GM23248 (cell line): ENCODE measurements around the gene GAGE12F. TPM values are rescaled to one million over a fixed set of nuclear protein-coding genes. Genes with fewer than 3 reads are reported as not detected.
"Not testable (repeated sequence)": the region's sequence is repeated elsewhere in the genome, so short reads cannot be mapped to it uniquely, and the experiment has no call there.

Experiments used
- DNase-seq: peaks from one replicate; pipeline ENCODE4 v3.0.0-alpha.2; 2015
- H2AFZ ChIP-seq: fragments of 200-600 bp; sonication (generic); 2 replicates; pipeline ENCODE4 v1.6.1; 2016; ENCODE audit warnings: antibody characterized with exemption
- H3F3A ChIP-seq: fragments of 200-600 bp; sonication (generic); 2 replicates; pipeline ENCODE4 v1.6.1; 2016; ENCODE audit warnings: mild to moderate bottlenecking, antibody characterized with exemption, mixed run types; ENCODE audit not compliant: insufficient read depth
- H3K27ac ChIP-seq: fragments of 200-600 bp; sonication (generic); 2 replicates; pipeline ENCODE4 v1.5.1; 2016; ENCODE audit warnings: mild to moderate bottlenecking
- H3K27me3 ChIP-seq: fragments of 200-600 bp; sonication (generic); replicated peaks from 2 replicates; pipeline ENCODE4 v1.6.1; 2016; ENCODE audit warnings: mild to moderate bottlenecking; ENCODE audit not compliant: insufficient read depth
- H3K36me3 ChIP-seq: fragments of 200-600 bp; sonication (generic); 2 replicates; pipeline ENCODE4 v1.6.1; 2016; ENCODE audit warnings: low read depth, mild to moderate bottlenecking
- H3K4me1 ChIP-seq: fragments of 200-600 bp; sonication (generic); 2 replicates; pipeline ENCODE4 v1.6.1; 2016; ENCODE audit warnings: mild to moderate bottlenecking; ENCODE audit not compliant: insufficient read depth
- H3K4me2 ChIP-seq: fragments of 200-600 bp; sonication (generic); one replicate; pipeline ENCODE4 v1.6.1; 2016; ENCODE audit warnings: mild to moderate bottlenecking; ENCODE audit not compliant: unreplicated experiment
- H3K4me3 ChIP-seq: fragments of 200-600 bp; sonication (generic); 2 replicates; pipeline ENCODE4 v1.5.1; 2016; ENCODE audit warnings: mild to moderate bottlenecking
- H3K79me2 ChIP-seq: fragments of 200-600 bp; sonication (generic); 2 replicates; pipeline ENCODE4 v1.6.1; 2016; ENCODE audit warnings: mild to moderate bottlenecking; ENCODE audit not compliant: insufficient read depth
- H3K9ac ChIP-seq: fragments of 200-600 bp; sonication (generic); 2 replicates; pipeline ENCODE4 v1.6.1; 2016; ENCODE audit warnings: mild to moderate bottlenecking
- H3K9me2 ChIP-seq: fragments of 200-600 bp; sonication (generic); 2 replicates; pipeline ENCODE4 v1.6.1; 2016; ENCODE audit warnings: mixed run types, mild to moderate bottlenecking, moderate library complexity; ENCODE audit not compliant: insufficient read depth
- H3K9me3 ChIP-seq: fragments of 200-600 bp; sonication (generic); one replicate; pipeline ENCODE4 v1.6.1; 2017; ENCODE audit warnings: low read depth
- H4K20me1 ChIP-seq: fragments of 200-600 bp; sonication (generic); 2 replicates; pipeline ENCODE4 v1.6.0; 2016; ENCODE audit not compliant: insufficient read depth
- whole genome bisulfite sequencing, 2 experiments: methylation state at CpG; one replicate each; pipeline ENCODE4 v1.1.6; 2015 to 2017; ENCODE audit warnings: low lambda C conversion rate in 2 of 2, low coverage in 1 of 2; ENCODE audit errors: missing lambda C conversion rate in 2 of 2; 5-methylcytosine and 5-hydroxymethylcytosine counted together
- in situ Hi-C: fragments of 300-500 bp; cut with MboI; formaldehyde crosslinking; loops from 2 replicates; pipeline ENCODE4 v1.15.0; 2020
- polyA plus RNA-seq: library from polyadenylated mRNA; unstranded; fragments of >200 nt; fragmentation: Nextera tagmentation; extraction: Ambion mirVana; gene quantifications from 2 replicates; pipeline ENCODE4 v1.2.1, GENCODE V29; 2016
- total RNA-seq: library from RNA; depleted of rRNA; stranded (reverse); fragments of >200 nt; shearing (Covaris generic); gene quantifications from 2 replicates; pipeline ENCODE4 v1.2.3, GENCODE V29; 2014; rRNA removed

The GAGE12F gene
- total RNA-seq (not detected in 2 replicates), polyA plus RNA-seq (not detected in 2 replicates)

- H3K4me2 ChIP-seq, H3F3A ChIP-seq, H3K79me2 ChIP-seq, H3K27me3 ChIP-seq, in situ Hi-C loops, H3K36me3 ChIP-seq, H3K9ac ChIP-seq, H2AFZ ChIP-seq, H3K4me3 ChIP-seq, H3K4me1 ChIP-seq, H3K9me3 ChIP-seq, H3K27ac ChIP-seq, DNase-seq, H3K9me2 ChIP-seq, H4K20me1 ChIP-seq: not testable (repeated sequence)
- no CpG with 5 or more reads among the region's 16 CpGs for WGBS, 2 experiments
Measured at GRCh38 chrX:49560542-49560941, at the start of gene GAGE12F. Gene GAGE12F, plus strand, starts transcription at chrX:49560842. Its CDS starts 1,155 bp downstream, at chrX:49561997.

GRCh38 chrX:49531877-49532276 lies 28.8 kb upstream of the GAGE12F start, which contains the start of gene GAGE12C:
Gene GAGE12C, plus strand, starts transcription at chrX:49532177. Its CDS starts 1,155 bp downstream, at chrX:49533332.
- DNase-seq, H3K4me3 ChIP-seq, H3K27me3 ChIP-seq, H3F3A ChIP-seq, H3K4me1 ChIP-seq, H3K9me3 ChIP-seq, H3K9me2 ChIP-seq, in situ Hi-C loops, H3K36me3 ChIP-seq, H3K9ac ChIP-seq, H3K4me2 ChIP-seq, H3K79me2 ChIP-seq, H4K20me1 ChIP-seq, H3K27ac ChIP-seq, H2AFZ ChIP-seq: not testable (repeated sequence)
- whole genome bisulfite sequencing, 2 experiments: no CpG with 5 or more reads among the region's 16 CpGs

GRCh38 chrX:49541433-49541832 lies 19.2 kb upstream of the GAGE12F start, which contains the start of gene GAGE12D:
Gene GAGE12D, plus strand, starts transcription at chrX:49541733. Its CDS starts 1,155 bp downstream, at chrX:49542888.
- DNase-seq, H3K79me2 ChIP-seq, in situ Hi-C loops, H3K9ac ChIP-seq, H3K4me1 ChIP-seq, H4K20me1 ChIP-seq, H3K36me3 ChIP-seq, H3K9me2 ChIP-seq, H3K9me3 ChIP-seq, H3K4me3 ChIP-seq, H2AFZ ChIP-seq, H3K27ac ChIP-seq, H3K4me2 ChIP-seq, H3F3A ChIP-seq, H3K27me3 ChIP-seq: not testable (repeated sequence)
- WGBS, 2 experiments: no CpG with 5 or more reads among the region's 16 CpGs

- H3K9me2 ChIP-seq, H3K9ac ChIP-seq, H3K9me3 ChIP-seq, H3K27me3 ChIP-seq, H3K36me3 ChIP-seq, H2AFZ ChIP-seq, H3K4me3 ChIP-seq, H4K20me1 ChIP-seq, H3F3A ChIP-seq, H3K27ac ChIP-seq, in situ Hi-C loops, H3K79me2 ChIP-seq, H3K4me2 ChIP-seq, DNase-seq, H3K4me1 ChIP-seq: not testable (repeated sequence)
- WGBS, 2 experiments: no CpG with 5 or more reads among the region's 16 CpGs
Measured at GRCh38 chrX:49550989-49551388, 9.7 kb upstream of the GAGE12F start, which contains the start of gene GAGE12E. Gene GAGE12E, plus strand, starts transcription at chrX:49551289. Its CDS starts 1,155 bp downstream, at chrX:49552444.

GRCh38 chrX:49568728-49569127 lies 8.1 kb downstream of the GAGE12F start:
- H3K9me2 ChIP-seq, H3K27me3 ChIP-seq: not testable (repeated sequence)
- 60 to 71% methylated on average over 4 to 7 of the region's 11 CpGs for WGBS, 2 experiments

GRCh38 chrX:49569152-49569551 lies 8.5 kb downstream of the GAGE12F start:
- DNase-seq, H3K27me3 ChIP-seq, H3K79me2 ChIP-seq, H3K9ac ChIP-seq, H3K9me3 ChIP-seq, H2AFZ ChIP-seq, H4K20me1 ChIP-seq, H3K4me2 ChIP-seq, H3F3A ChIP-seq, in situ Hi-C loops, H3K27ac ChIP-seq, H3K4me1 ChIP-seq, H3K9me2 ChIP-seq, H3K4me3 ChIP-seq, H3K36me3 ChIP-seq: not testable (repeated sequence)
- WGBS, 2 experiments: 67 to 76% methylated on average over 9 to 10 of the region's 13 CpGs

More at GRCh38 chrX:49568728-49569127, 8.1 kb downstream of the GAGE12F start:
- H4K20me1 ChIP-seq, H3K4me3 ChIP-seq, DNase-seq, H3K4me1 ChIP-seq, H3K9ac ChIP-seq, H3K36me3 ChIP-seq, H3K79me2 ChIP-seq, H3K4me2 ChIP-seq, H3K9me3 ChIP-seq, H2AFZ ChIP-seq, in situ Hi-C loops, H3K27ac ChIP-seq, H3F3A ChIP-seq: not testable (repeated sequence)

GRCh38 chrX:49570100-49570499 lies 9.5 kb downstream of the GAGE12F start, which contains the start of gene GAGE12G:
Gene GAGE12G, plus strand, starts transcription at chrX:49570400. Its CDS starts 1,155 bp downstream, at chrX:49571555.
- H3K9me3 ChIP-seq, H2AFZ ChIP-seq, H3K27ac ChIP-seq, H3K9me2 ChIP-seq, H3K4me1 ChIP-seq, in situ Hi-C loops, H3K4me3 ChIP-seq, H3K79me2 ChIP-seq, H3K27me3 ChIP-seq, H3K36me3 ChIP-seq, H4K20me1 ChIP-seq, H3K4me2 ChIP-seq, H3K9ac ChIP-seq, H3F3A ChIP-seq, DNase-seq: not testable (repeated sequence)
- no CpG with 5 or more reads among the region's 16 CpGs for WGBS, 2 experiments

GRCh38 chrX:49579649-49580048 lies 19.0 kb downstream of the GAGE12F start, which contains the start of gene GAGE12H:
Gene GAGE12H, plus strand, starts transcription at chrX:49579949. Its CDS starts 1,155 bp downstream, at chrX:49581104.
- H3K9me3 ChIP-seq, H3K27me3 ChIP-seq, H3K9me2 ChIP-seq, H3K27ac ChIP-seq, H3K9ac ChIP-seq, H3F3A ChIP-seq, H3K36me3 ChIP-seq, DNase-seq, H3K4me2 ChIP-seq, H4K20me1 ChIP-seq, H3K4me1 ChIP-seq, in situ Hi-C loops, H2AFZ ChIP-seq, H3K4me3 ChIP-seq, H3K79me2 ChIP-seq: not testable (repeated sequence)
- no CpG with 5 or more reads among the region's 16 CpGs for WGBS, 2 experiments
